Measurements from ENCODE around the gene MED31. TPM values are rescaled to one million over a fixed set of nuclear protein-coding genes. Genes with fewer than 3 reads are reported as not detected.
A peak's percentile ranks its signal among the peaks of the same experiment; 100 is the strongest.

MED31 gene
- total and polyA plus RNA-seq, 2 of the 13 experiments (the other 11 are each of a cell fraction or from before 2014, with no cell fraction given): 19.0 to 20.9 TPM

- peak; percentile 99 for TF ChIP-seq ZNF414 (CRISPR knock-in tag; IDR thresholded peaks at IDR 0.05)
- peak; percentile 90 for TF ChIP-seq ZBTB37 (CRISPR knock-in tag; IDR thresholded peaks at IDR 0.05)
- TF ChIP-seq ZFY (CRISPR knock-in tag; IDR thresholded peaks at IDR 0.05): peak; percentile 91
- peak; percentile 54; the same call in 1 of the 2 replicates for TF ChIP-seq TEAD2 (CRISPR knock-in tag; IDR thresholded peaks at IDR 0.05)
- no peak for TF ChIP-seq NR3C1 (CRISPR knock-in tag; IDR thresholded peaks at IDR 0.05)
- peak; percentile 97; the same call in 1 of the 2 replicates for TF ChIP-seq ZNF891 (CRISPR knock-in tag; IDR thresholded peaks at IDR 0.05)
- TF ChIP-seq SOX5 (CRISPR knock-in tag; IDR thresholded peaks at IDR 0.05; ENCODE audit: borderline replicate concordance): peak; percentile 50; the same call in 1 of the 2 replicates
- TF ChIP-seq NFATC3 (CRISPR knock-in tag; IDR thresholded peaks at IDR 0.05): peak; percentile 98
- no peak for TF ChIP-seq PRPF4 (IDR thresholded peaks at IDR 0.05; ENCODE audit: low read depth, low read length, poor library complexity, severe bottlenecking)
- no peak for TF ChIP-seq SP140L (CRISPR knock-in tag; IDR thresholded peaks at IDR 0.05; ENCODE audit: borderline replicate concordance)
- peak; percentile 80 for TF ChIP-seq ARNTL (CRISPR knock-in tag; IDR thresholded peaks at IDR 0.05)
- no peak for TF ChIP-seq GRHL1 (CRISPR knock-in tag; conservative IDR thresholded peaks at IDR 0.05)
- TF ChIP-seq ATF7 (IDR thresholded peaks at IDR 0.05): no peak
- TF ChIP-seq ATF7 (CRISPR knock-in tag; IDR thresholded peaks at IDR 0.05): peak; percentile 79; the same call in 1 of the 2 replicates
- peak; percentile 14 for TF ChIP-seq CBX1 (IDR thresholded peaks at IDR 0.05; ENCODE audit: low read depth)
- peak; percentile 77 for TF ChIP-seq ARID2 (CRISPR knock-in tag; IDR thresholded peaks at IDR 0.05; ENCODE audit: borderline replicate concordance)
- TF ChIP-seq AKAP8 (CRISPR knock-in tag; IDR thresholded peaks at IDR 0.05): no peak
- TF ChIP-seq FUBP1 (CRISPR knock-in tag; IDR thresholded peaks at IDR 0.05; ENCODE audit: borderline replicate concordance): no peak
- TF ChIP-seq NFIB (CRISPR knock-in tag; IDR thresholded peaks at IDR 0.05; ENCODE audit: borderline replicate concordance): peak; percentile 87; the same call in 1 of the 2 replicates
- TF ChIP-seq EEA1 (CRISPR knock-in tag; IDR thresholded peaks at IDR 0.05; ENCODE audit: borderline replicate concordance): peak; percentile 91; the same call in 1 of the 2 replicates
- TF ChIP-seq ZBTB1 (CRISPR knock-in tag; IDR thresholded peaks at IDR 0.05; ENCODE audit: borderline replicate concordance): no peak
- no peak for TF ChIP-seq KAT2B (IDR thresholded peaks at IDR 0.05; ENCODE audit: borderline replicate concordance, low read depth, low read length)
- no peak for TF ChIP-seq CHD2 (IDR thresholded peaks at IDR 0.05; ENCODE audit: low read depth, low read length)
- TF ChIP-seq ZNF557 (CRISPR knock-in tag; IDR thresholded peaks at IDR 0.05): peak; percentile 91
- no peak for TF ChIP-seq CREB1 (IDR thresholded peaks at IDR 0.05)
- peak; percentile 56; the same call in 1 of the 2 replicates for TF ChIP-seq CREB1 (CRISPR knock-in tag; IDR thresholded peaks at IDR 0.05)
Measured at GRCh38 chr17:6651919-6652452, 581 bp upstream of the MED31 start (continued).

All from HepG2 (cell line).